HG03066 (cell line): ENCODE data around the gene LMTK3.
A peak's percentile ranks its signal among the peaks of the same experiment; 100 is the strongest.

Experiments
- ATAC-seq: cut with Tn5 transposase; IDR thresholded peaks from one replicate; pipeline ENCODE4 v1.9.1; 2021; ENCODE audit warnings: low read depth; ENCODE audit not compliant: unreplicated experiment

Gene LMTK3

DNA sequence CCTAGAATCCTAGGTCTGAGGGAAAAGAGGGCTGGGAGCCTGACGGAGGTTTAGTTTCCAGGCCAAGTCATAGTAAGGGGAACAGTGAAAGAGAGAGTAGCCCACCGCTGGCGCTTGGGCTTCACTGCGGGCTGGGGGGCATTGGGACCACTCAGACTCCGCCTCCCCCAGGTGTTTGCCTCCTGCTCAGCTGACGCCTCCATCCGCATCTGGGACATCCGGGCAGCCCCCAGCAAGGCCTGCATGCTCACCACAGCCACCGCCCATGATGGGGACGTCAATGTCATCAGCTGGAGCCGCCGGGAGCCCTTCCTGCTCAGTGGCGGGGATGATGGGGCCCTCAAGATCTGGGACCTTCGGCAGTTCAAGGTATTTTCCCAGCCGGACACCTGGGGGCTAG, 60.8 kb downstream of the LMTK3 start:
- no peak for ATAC-seq

GRCh38 chr19:48450441-48450840, 61.2 kb downstream of the LMTK3 start:
- ATAC-seq: no peak

GRCh38 chr19:48448563-48448962, 63.1 kb downstream of the LMTK3 start:
- ATAC-seq: no peak

DNA sequence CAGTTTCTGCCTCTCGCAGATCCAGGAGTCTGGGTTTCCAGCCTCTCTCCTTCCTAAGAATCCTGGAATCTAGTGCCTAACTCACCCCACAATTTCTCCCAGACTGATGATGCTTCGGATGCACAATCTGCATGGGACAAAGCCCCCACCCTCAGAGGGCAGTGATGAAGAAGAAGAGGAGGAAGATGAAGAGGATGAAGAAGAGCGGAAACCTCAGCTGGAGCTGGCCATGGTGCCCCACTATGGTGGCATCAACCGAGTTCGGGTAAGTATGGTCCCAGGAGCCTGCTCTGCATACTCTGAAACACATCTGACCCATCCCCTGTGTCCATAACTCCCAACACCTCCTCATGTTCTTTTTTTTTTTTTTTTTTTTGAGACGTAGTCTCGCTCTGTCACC, 65.1 kb downstream of the LMTK3 start:
- no peak for ATAC-seq

- peak; percentile 85 for ATAC-seq
Observed at GRCh38 chr19:48445606-48446481, 65.8 kb downstream of the LMTK3 start, which contains the start of gene GRWD1. Gene GRWD1 (plus strand): TSS chr19:48445983. CDS start chr19:48446006, 23 bp downstream.

- ATAC-seq: peak; percentile 13
Observed at GRCh38 chr19:48445256-48445605, 66.4 kb downstream of the LMTK3 start.

GRCh38 chr19:48444936-48445200, 66.8 kb downstream of the LMTK3 start:
- no peak for ATAC-seq

- no peak for ATAC-seq
Observed at GRCh38 chr19:48444129-48444935, 67.3 kb downstream of the LMTK3 start.

DNA sequence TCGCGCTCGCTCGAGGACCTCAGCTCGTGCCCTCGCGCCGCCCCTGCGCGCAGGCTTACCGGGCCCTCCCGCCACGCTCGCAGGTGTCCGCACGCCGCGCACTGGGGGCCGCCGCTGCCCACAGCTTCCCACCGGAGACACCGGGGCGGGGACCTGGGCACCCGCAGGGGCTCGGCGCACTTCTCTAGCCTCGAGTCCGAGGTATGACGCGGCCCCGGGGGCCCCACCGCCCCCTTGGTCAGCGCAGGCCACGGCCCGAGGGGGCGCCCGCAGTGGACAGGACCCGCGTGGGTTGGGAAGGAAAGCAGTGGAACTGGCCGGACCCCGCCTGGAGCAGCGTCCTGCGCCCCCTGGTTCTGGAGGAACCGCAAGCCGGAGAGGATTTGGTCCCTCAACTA, 67.9 kb downstream of the LMTK3 start:
- no peak for ATAC-seq

- ATAC-seq: no peak
Observed at GRCh38 chr19:48443256-48443655, 68.4 kb downstream of the LMTK3 start.

DNA sequence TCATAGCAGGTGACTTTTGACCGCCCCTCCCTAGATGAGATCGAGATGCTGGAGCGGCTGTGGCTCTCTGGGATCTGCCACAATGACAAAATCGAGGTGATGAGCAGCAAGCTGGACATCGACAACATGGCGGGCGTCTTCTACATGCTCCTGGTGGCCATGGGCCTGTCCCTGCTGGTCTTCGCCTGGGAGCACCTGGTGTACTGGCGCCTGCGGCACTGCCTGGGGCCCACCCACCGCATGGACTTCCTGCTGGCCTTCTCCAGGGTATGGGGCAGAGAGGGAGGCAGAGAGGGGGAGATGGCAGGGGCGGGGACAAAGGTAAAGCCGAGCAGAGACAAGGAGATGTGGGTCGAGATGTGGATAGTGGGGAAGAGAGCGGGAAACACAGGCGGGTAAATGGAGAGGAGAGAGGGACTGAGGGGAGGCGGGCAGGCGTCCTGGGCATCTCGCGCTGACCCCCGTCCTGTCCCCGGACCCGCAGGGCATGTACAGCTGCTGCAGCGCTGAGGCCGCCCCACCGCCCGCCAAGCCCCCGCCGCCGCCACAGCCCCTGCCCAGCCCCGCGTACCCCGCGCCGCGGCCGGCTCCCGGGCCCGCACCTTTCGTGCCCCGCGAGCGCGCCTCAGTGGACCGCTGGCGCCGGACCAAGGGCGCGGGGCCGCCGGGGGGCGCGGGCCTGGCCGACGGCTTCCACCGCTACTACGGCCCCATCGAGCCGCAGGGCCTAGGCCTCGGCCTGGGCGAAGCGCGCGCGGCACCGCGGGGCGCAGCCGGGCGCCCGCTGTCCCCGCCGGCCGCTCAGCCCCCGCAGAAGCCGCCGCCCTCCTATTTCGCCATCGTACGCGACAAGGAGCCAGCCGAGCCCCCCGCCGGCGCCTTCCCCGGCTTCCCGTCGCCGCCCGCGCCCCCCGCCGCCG, 69.3 kb downstream of the LMTK3 start:
- no peak for ATAC-seq

- no peak for ATAC-seq
Observed at GRCh38 chr19:48441360-48442050, 70.1 kb downstream of the LMTK3 start.

- no peak for ATAC-seq
Observed at GRCh38 chr19:48436586-48436985, 75.0 kb downstream of the LMTK3 start.
